ENCODE data around the gene PRDM12. TPM values are rescaled to one million over a fixed set of nuclear protein-coding genes. Genes with fewer than 3 reads are reported as not detected.

PRDM12 gene
- total RNA-seq, 1 donor from 2014 or later = 0.08 TPM

GRCh38 chr9:130687615-130688014 lies 23.2 kb downstream of the PRDM12 start:
- ATAC-seq (no peak), DNase-seq (ENCODE audit: low spot score) (no peak)

GRCh38 chr9:130688072-130688471 lies 23.7 kb downstream of the PRDM12 start:
- ATAC-seq (no peak), DNase-seq (ENCODE audit: low spot score) (no peak)

- no peak for ATAC-seq
- DNase-seq (ENCODE audit: low spot score) = no peak
These were observed 25.2 kb downstream of the PRDM12 start for GRCh38 chr9:130689572-130689936.

GRCh38 chr9:130689937-130690700 lies 25.7 kb downstream of the PRDM12 start:
- DNase-seq (ENCODE audit: low spot score) (peak; percentile 72), ATAC-seq (peak; percentile 61)

GRCh38 chr9:130692321-130692720 lies 27.9 kb downstream of the PRDM12 start:
- peak; percentile 30 for ATAC-seq

GRCh38 chr9:130693101-130693425 lies 28.7 kb downstream of the PRDM12 start:
- no peak for DNase-seq (ENCODE audit: low spot score)
- ATAC-seq = peak; percentile 3

More at GRCh38 chr9:130692321-130692720, 27.9 kb downstream of the PRDM12 start:
- no peak for DNase-seq (ENCODE audit: low spot score)

GRCh38 chr9:130693426-130694191 lies 29.2 kb downstream of the PRDM12 start, which contains the start of gene EXOSC2:
TSS of gene EXOSC2 (plus strand) at chr9:130693780. CDS start at chr9:130693792, 12 bp downstream.
- peak; percentile 98 for DNase-seq (ENCODE audit: low spot score)
- peak; percentile 86 for ATAC-seq

GRCh38 chr9:130694205-130694604 lies 29.8 kb downstream of the PRDM12 start:
- ATAC-seq = no peak

GRCh38 chr9:130696139-130696650 lies 31.8 kb downstream of the PRDM12 start:
- ATAC-seq = no peak

More at GRCh38 chr9:130694205-130694604, 29.8 kb downstream of the PRDM12 start:
- DNase-seq (ENCODE audit: low spot score) = no peak

GRCh38 chr9:130696996-130697395 lies 32.6 kb downstream of the PRDM12 start:
- no peak for ATAC-seq
- DNase-seq (ENCODE audit: low spot score) = no peak

More at GRCh38 chr9:130696139-130696650, 31.8 kb downstream of the PRDM12 start:
- no peak for DNase-seq (ENCODE audit: low spot score)

- ATAC-seq = peak; percentile 73
- DNase-seq (ENCODE audit: low spot score) = peak; percentile 68
These were observed 34.1 kb downstream of the PRDM12 start for GRCh38 chr9:130698514-130698913.

GRCh38 chr9:130699047-130699446 lies 34.7 kb downstream of the PRDM12 start:
- ATAC-seq = no peak
- DNase-seq (ENCODE audit: low spot score) = no peak

GRCh38 chr9:130701059-130702022 lies 36.9 kb downstream of the PRDM12 start:
- DNase-seq (ENCODE audit: low spot score) (no peak), ATAC-seq (peak; percentile 67)

GRCh38 chr9:130703501-130703900 lies 39.1 kb downstream of the PRDM12 start:
- ATAC-seq (no peak), DNase-seq (ENCODE audit: low spot score) (no peak)

GRCh38 chr9:130707225-130707976 lies 43.0 kb downstream of the PRDM12 start:
- DNase-seq (ENCODE audit: low spot score) = no peak
- ATAC-seq = peak; percentile 77

- ATAC-seq = no peak
- no peak for DNase-seq (ENCODE audit: low spot score)
These were observed 46.5 kb downstream of the PRDM12 start for GRCh38 chr9:130710822-130711352.

- DNase-seq (ENCODE audit: low spot score) = no peak
- ATAC-seq = no peak
These were observed 47.1 kb downstream of the PRDM12 start for GRCh38 chr9:130711469-130711868.

GRCh38 chr9:130712564-130713285 lies 48.3 kb downstream of the PRDM12 start:
- DNase-seq (ENCODE audit: low spot score) (peak; percentile 99), ATAC-seq (peak; percentile 93)
